Caco-2 (cell line): ENCODE results near the gene MYO7A. TPM values are rescaled to one million over a fixed set of nuclear protein-coding genes. Genes with fewer than 3 reads are reported as not detected.

ENCODE experiments used
- BruUV-seq: library from RNA; stranded (reverse); fragments of 400-500 nt; replicated peaks from 2 replicates; lab custom pipeline; 2021; lab: Mats Ljungman, UMichigan
- CTCF ChIA-PET: fragments of 300-600 bp; sonication (Branson Sonifier 250); formaldehyde crosslinking; loops from one replicate; lab custom pipeline; 2022; ENCODE audit warnings: antibody characterized with exemption; lab: Charles Lee
- POLR2A ChIA-PET: fragments of 300-600 bp; sonication (Branson Sonifier 250); formaldehyde crosslinking; loops from one replicate; lab custom pipeline; 2022; ENCODE audit warnings: antibody characterized with exemption; lab: Charles Lee
- DNase-seq, 2 experiments: peaks; one replicate each; pipeline versions ENCODE4 v3.0.0 to v3.0.0-alpha.2; 2020 to 2022
- H3K27me3 ChIP-seq: replicated peaks from 2 replicates; pipeline ENCODE4 v1.6.0; 2011; ENCODE audit warnings: low read length; ENCODE audit not compliant: control insufficient read depth, insufficient read depth
- H3K36me3 ChIP-seq: 2 replicates; pipeline ENCODE4 v1.5.1; 2011; ENCODE audit warnings: low read length; ENCODE audit not compliant: control insufficient read depth, insufficient read depth
- H3K4me1 ChIP-seq: fragments of 250-450 bp; sonication (Bioruptor Pico); 2 replicates; pipeline ENCODE4 v1.5.1; 2020; ENCODE audit warnings: mild to moderate bottlenecking
- H3K4me3 ChIP-seq: 2 replicates; pipeline ENCODE4 v1.5.1; 2011; ENCODE audit warnings: low read depth, mild to moderate bottlenecking, control low read depth, low read length
- H3K9me3 ChIP-seq: fragments of 250-450 bp; sonication (Bioruptor Pico); 2 replicates; pipeline ENCODE4 v1.5.1; 2020; ENCODE audit warnings: mild to moderate bottlenecking, moderate library complexity
- H3K27ac Mint-ChIP-seq: one replicate; pipeline ENCODE4 v1.8.0; 2022; ENCODE audit warnings: mixed read lengths; ENCODE audit not compliant: unreplicated experiment
- H3K27me3 Mint-ChIP-seq: one replicate; pipeline ENCODE4 v1.8.0; 2022; ENCODE audit warnings: mixed read lengths; ENCODE audit not compliant: insufficient read depth, unreplicated experiment
- H3K36me3 Mint-ChIP-seq: one replicate; pipeline ENCODE4 v1.8.0; 2022; ENCODE audit warnings: mild to moderate bottlenecking, mixed read lengths; ENCODE audit not compliant: insufficient read depth, unreplicated experiment
- H3K4me1 Mint-ChIP-seq: one replicate; pipeline ENCODE4 v1.8.0; 2022; ENCODE audit warnings: low read depth, mixed read lengths; ENCODE audit not compliant: unreplicated experiment
- H3K4me3 Mint-ChIP-seq: one replicate; pipeline ENCODE4 v1.8.0; 2022; ENCODE audit warnings: mild to moderate bottlenecking, moderate library complexity, mixed read lengths; ENCODE audit not compliant: unreplicated experiment
- H3K9me3 Mint-ChIP-seq: one replicate; pipeline ENCODE4 v1.8.0; 2022; ENCODE audit warnings: mixed read lengths; ENCODE audit not compliant: unreplicated experiment
- CTCF ChIP-seq, 2 experiments: fragments of 200-600 bp in 1 of 2; IDR thresholded peaks; 1 replicate in 1 of 2; 2 replicates in 1 of 2; pipeline versions ENCODE4 v1.5.1 to v1.8.0; 2011 to 2022; ENCODE audit warnings: antibody characterized with exemption in 1 of 2, control low read depth in 1 of 2, inconsistent platforms in 1 of 2, low read depth in 1 of 2, low read length in 1 of 2, mild to moderate bottlenecking in 1 of 2, moderate library complexity in 1 of 2; ENCODE audit not compliant: insufficient read depth in 1 of 2, severe bottlenecking in 1 of 2, unreplicated experiment in 1 of 2
- intact Hi-C: fragments of 100-400 bp; cut with micrococcal nuclease; formaldehyde crosslinking; loops from one replicate; pipeline ENCODE4 v1.10.0; 2022; ENCODE audit not compliant: unreplicated experiment
- total RNA-seq: library from RNA; stranded (reverse); gene quantifications from 2 replicates; pipeline ENCODE4 v1.2.3, GENCODE V29; 2022

Gene MYO7A
- total RNA-seq, 1 experiment from 2014 or later, result 8.9 TPM

DNA sequence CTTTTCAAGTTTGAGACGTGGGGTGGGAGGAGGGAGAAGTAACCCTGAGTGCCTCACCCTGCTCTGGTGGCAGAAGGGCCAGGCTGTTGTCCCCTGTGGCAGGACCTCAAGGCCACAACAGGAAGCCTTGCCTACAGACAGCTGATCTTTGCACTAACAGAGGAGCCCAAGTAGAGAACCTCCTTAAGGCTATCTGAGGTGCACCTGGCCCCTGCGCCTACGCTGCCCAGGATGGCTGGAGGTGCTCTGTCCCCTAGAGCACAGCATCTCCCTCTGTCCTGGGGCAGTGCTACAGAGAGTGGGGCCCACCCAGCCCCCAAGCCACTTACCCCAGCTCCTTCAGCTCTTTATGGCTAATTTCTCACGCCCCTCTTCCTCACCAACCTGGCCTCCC, 27.0 kb downstream of the MYO7A start:
- peaks cover 9% of the 10 kb centered on the region for H3K4me1 Mint-ChIP-seq
- H3K36me3 ChIP-seq, result no peaks in the 10 kb centered on the region
- no peaks in the 10 kb centered on the region for H3K9me3 ChIP-seq
- peaks cover 6% of the 10 kb centered on the region; the same call in 1 of the 2 replicates for H3K4me1 ChIP-seq
- TF ChIP-seq CTCF (IDR thresholded peaks at IDR 0.05; ENCODE audit: insufficient read depth in 1 of 2, low read depth in 1 of 2, low read length in 1 of 2, severe bottlenecking in 1 of 2, unreplicated experiment in 1 of 2), result no peak
- no peak overlapping the region for H3K4me3 ChIP-seq
- no peaks in the 10 kb centered on the region for H3K36me3 Mint-ChIP-seq
- H3K27me3 Mint-ChIP-seq, result no peaks in the 10 kb centered on the region
- H3K4me3 Mint-ChIP-seq, result no peak overlapping the region
- no peaks in the 10 kb centered on the region for H3K9me3 Mint-ChIP-seq
- no TSS peak for BruUV-seq
- POLR2A ChIA-PET, result no interaction called here
- CTCF ChIA-PET, result no interaction called here
- no peaks in the 10 kb centered on the region for H3K27me3 ChIP-seq
- H3K27ac Mint-ChIP-seq, result no peak overlapping the region
- intact Hi-C loops, result no loop called here
- DNase-seq, result no peak

- POLR2A ChIA-PET, result no interaction called here
- no TSS peak for BruUV-seq
- H3K36me3 ChIP-seq, result no peaks in the 10 kb centered on the region
Observed at GRCh38 chr11:77155556-77156130, 27.6 kb downstream of the MYO7A start.

More at GRCh38 chr11:77155556-77156130, 27.6 kb downstream of the MYO7A start:
- Mint-ChIP-seq H3K4me3 (no peak overlapping the region), H3K4me1 (peaks cover 9% of the 10 kb centered on the region), H3K36me3 (no peaks in the 10 kb centered on the region), H3K27ac (no peak overlapping the region), H3K27me3 (no peaks in the 10 kb centered on the region), H3K9me3 (no peaks in the 10 kb centered on the region)
- intact Hi-C loops, result no loop called here
- peaks cover 6% of the 10 kb centered on the region; the same call in 1 of the 2 replicates for H3K4me1 ChIP-seq
- no peak overlapping the region for H3K4me3 ChIP-seq
- TF ChIP-seq CTCF (IDR thresholded peaks at IDR 0.05; ENCODE audit: insufficient read depth in 1 of 2, low read depth in 1 of 2, low read length in 1 of 2, severe bottlenecking in 1 of 2, unreplicated experiment in 1 of 2), result no peak
- DNase-seq, result no peak
- CTCF ChIA-PET, result interaction anchor here (0.7 kb wide), 1 partner anchor 109 kb away, joined by 4 read pairs; no protein-coding TSS in a partner anchor
- no peaks in the 10 kb centered on the region for H3K9me3 ChIP-seq
- H3K27me3 ChIP-seq, result no peaks in the 10 kb centered on the region
